Tibial nerve (tissue), 4 donors: Measurements from ENCODE around the gene ZNF346.

Experiments used
- EP300 ChIP-seq, 2 donors: sonication (generic); formaldehyde crosslinking; IDR thresholded peaks; one replicate each; pipeline ENCODE4 v1.6.1; 2017; ENCODE audit warnings: antibody characterized with exemption in 2 of 2, mild to moderate bottlenecking in 1 of 2
- TF ChIP-seq, protein P1 (sequence below), 5 experiments: fragments of 200-600 bp in 3 of 5; fragments of 450-650 bp in 2 of 5; sonication (generic) in 3 of 5; IDR thresholded peaks; one replicate each; pipeline ENCODE4 v1.5.1; 2016 to 2019; ENCODE audit warnings: antibody characterized with exemption in 5 of 5, mild to moderate bottlenecking in 3 of 5, moderate library complexity in 2 of 5

DNA sequence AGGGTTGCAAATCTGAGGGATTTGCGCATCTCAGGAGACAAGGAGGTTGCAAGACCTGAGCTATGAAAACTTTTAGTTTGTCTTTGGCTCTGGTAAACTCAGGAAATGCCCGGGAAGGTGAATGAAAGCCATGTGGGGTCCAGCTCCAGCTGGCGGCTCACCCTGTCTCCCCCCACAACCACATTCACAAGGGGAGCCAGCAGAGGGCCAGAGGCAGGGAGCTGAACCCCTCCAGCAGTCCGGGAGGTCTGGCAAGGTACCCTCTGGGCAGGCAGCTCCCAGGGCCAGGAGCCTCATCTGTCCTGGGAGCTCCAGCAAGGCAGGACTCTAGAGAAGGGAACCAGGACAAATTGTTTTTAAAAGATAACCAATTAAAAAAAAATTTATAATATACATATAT lies 61.7 kb downstream of the ZNF346 start:
- TF ChIP-seq, protein P1, sequence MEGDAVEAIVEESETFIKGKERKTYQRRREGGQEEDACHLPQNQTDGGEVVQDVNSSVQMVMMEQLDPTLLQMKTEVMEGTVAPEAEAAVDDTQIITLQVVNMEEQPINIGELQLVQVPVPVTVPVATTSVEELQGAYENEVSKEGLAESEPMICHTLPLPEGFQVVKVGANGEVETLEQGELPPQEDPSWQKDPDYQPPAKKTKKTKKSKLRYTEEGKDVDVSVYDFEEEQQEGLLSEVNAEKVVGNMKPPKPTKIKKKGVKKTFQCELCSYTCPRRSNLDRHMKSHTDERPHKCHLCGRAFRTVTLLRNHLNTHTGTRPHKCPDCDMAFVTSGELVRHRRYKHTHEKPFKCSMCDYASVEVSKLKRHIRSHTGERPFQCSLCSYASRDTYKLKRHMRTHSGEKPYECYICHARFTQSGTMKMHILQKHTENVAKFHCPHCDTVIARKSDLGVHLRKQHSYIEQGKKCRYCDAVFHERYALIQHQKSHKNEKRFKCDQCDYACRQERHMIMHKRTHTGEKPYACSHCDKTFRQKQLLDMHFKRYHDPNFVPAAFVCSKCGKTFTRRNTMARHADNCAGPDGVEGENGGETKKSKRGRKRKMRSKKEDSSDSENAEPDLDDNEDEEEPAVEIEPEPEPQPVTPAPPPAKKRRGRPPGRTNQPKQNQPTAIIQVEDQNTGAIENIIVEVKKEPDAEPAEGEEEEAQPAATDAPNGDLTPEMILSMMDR (IDR thresholded peaks at IDR 0.05): no peak
- TF ChIP-seq EP300 (IDR thresholded peaks at IDR 0.05): no peak
